Erythroblast (primary cell): ENCODE measurements around the gene SLCO2A1.

Source experiments
- GATA1 ChIP-seq: IDR thresholded peaks from 2 replicates; pipeline ENCODE4 v1.6.1; 2011; ENCODE audit warnings: low read depth, mild to moderate bottlenecking, control low read depth, low read length, moderate library complexity
- POLR2A ChIP-seq: IDR thresholded peaks from 2 replicates; pipeline ENCODE4 v1.6.1; 2011; ENCODE audit warnings: mild to moderate bottlenecking, low read length

- TF ChIP-seq POLR2A = no peak
- TF ChIP-seq GATA1 = no peak
Observed at GRCh38 chr3:134066158-134066541, 36.4 kb upstream of the SLCO2A1 start.
